HL-60 (cell line): ENCODE results near the gene PRIMPOL.

Experiments
- REST ChIP-seq: IDR thresholded peaks from 2 replicates; pipeline ENCODE4 v1.6.1; 2012; ENCODE audit warnings: low read depth; ENCODE audit not compliant: insufficient replicate concordance
- SPI1 ChIP-seq: IDR thresholded peaks from 2 replicates; pipeline ENCODE4 v1.6.1; 2012; ENCODE audit warnings: low read depth, mild to moderate bottlenecking, borderline replicate concordance
- TF ChIP-seq, protein P1 (sequence below): IDR thresholded peaks from one replicate; pipeline ENCODE4 v1.5.1; 2011; ENCODE audit warnings: low read length, control low read depth, inconsistent platforms; ENCODE audit not compliant: insufficient read depth

GRCh38 chr4:184729946-184730345, 80.4 kb downstream of the PRIMPOL start:
- no peak for TF ChIP-seq REST
- TF ChIP-seq, protein P1, sequence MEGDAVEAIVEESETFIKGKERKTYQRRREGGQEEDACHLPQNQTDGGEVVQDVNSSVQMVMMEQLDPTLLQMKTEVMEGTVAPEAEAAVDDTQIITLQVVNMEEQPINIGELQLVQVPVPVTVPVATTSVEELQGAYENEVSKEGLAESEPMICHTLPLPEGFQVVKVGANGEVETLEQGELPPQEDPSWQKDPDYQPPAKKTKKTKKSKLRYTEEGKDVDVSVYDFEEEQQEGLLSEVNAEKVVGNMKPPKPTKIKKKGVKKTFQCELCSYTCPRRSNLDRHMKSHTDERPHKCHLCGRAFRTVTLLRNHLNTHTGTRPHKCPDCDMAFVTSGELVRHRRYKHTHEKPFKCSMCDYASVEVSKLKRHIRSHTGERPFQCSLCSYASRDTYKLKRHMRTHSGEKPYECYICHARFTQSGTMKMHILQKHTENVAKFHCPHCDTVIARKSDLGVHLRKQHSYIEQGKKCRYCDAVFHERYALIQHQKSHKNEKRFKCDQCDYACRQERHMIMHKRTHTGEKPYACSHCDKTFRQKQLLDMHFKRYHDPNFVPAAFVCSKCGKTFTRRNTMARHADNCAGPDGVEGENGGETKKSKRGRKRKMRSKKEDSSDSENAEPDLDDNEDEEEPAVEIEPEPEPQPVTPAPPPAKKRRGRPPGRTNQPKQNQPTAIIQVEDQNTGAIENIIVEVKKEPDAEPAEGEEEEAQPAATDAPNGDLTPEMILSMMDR, result no peak
- no peak for TF ChIP-seq SPI1
